Mammary epithelial cell (primary cell): ENCODE data around the gene HAUS8.

Experiments
- EZH2 ChIP-seq: IDR thresholded peaks from 2 replicates; pipeline ENCODE4 v1.6.1; 2012; ENCODE audit warnings: low read length, inconsistent platforms, borderline replicate concordance
- TF ChIP-seq, protein P1 (sequence below), 2 donors: IDR thresholded peaks in 1 of 2; conservative IDR thresholded peaks in 1 of 2; 2 replicates each; pipeline ENCODE4 v1.5.1; 2011 to 2012; ENCODE audit warnings: inconsistent platforms in 2 of 2, low read length in 2 of 2, mild to moderate bottlenecking in 2 of 2, control low read depth in 1 of 2, low read depth in 1 of 2; ENCODE audit not compliant: insufficient read depth in 1 of 2; ENCODE audit errors: extremely low read depth in 1 of 2

DNA sequence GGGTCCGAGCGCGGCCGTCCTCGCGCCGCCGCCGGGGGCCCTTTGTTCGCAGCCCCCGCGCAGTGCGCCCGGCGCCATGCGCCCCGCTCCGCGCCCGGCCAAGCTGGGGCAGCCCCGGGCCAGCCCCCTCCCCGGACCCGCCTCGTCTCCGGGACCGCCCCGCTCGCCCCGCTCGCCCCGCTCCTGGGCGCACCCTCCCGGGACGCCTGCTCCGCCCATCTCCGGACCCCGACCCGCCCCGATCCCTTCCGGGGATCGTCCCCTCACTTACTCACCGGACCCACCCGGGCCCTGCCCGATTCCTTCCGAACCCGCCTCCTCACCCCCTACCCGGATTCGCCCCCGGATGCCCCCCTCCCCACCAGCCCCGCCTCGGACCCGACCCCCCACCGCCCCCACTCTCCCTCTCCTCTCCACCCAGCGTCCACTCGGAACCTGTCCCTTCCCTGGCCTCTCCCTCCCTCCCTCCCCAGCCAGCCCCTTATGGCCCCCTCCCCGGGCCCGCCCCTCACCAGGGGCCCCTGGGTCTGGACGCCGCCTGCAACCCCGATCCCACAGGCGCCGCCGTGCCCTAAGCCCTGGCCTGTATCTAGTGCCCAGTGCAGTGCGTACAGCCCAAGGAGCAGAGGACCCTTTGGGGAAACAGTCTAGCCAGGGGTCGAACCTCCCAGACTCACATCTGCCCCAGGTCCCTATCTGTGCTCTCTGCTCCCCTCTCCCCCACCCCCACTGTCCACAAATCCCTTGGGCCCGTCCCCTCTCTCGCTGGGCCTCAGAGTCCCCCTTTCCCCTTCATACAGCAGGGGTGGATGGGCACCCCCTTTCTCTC lies 48.3 kb downstream of the HAUS8 start, which contains the start of gene CPAMD8:
- TF ChIP-seq, protein P1, sequence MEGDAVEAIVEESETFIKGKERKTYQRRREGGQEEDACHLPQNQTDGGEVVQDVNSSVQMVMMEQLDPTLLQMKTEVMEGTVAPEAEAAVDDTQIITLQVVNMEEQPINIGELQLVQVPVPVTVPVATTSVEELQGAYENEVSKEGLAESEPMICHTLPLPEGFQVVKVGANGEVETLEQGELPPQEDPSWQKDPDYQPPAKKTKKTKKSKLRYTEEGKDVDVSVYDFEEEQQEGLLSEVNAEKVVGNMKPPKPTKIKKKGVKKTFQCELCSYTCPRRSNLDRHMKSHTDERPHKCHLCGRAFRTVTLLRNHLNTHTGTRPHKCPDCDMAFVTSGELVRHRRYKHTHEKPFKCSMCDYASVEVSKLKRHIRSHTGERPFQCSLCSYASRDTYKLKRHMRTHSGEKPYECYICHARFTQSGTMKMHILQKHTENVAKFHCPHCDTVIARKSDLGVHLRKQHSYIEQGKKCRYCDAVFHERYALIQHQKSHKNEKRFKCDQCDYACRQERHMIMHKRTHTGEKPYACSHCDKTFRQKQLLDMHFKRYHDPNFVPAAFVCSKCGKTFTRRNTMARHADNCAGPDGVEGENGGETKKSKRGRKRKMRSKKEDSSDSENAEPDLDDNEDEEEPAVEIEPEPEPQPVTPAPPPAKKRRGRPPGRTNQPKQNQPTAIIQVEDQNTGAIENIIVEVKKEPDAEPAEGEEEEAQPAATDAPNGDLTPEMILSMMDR (conservative IDR thresholded peaks at IDR 0.05 in 1 of 2, IDR thresholded peaks at IDR 0.05 in 1 of 2; ENCODE audit: extremely low read depth in 1 of 2, insufficient read depth in 1 of 2, low read depth in 1 of 2, low read length in 2 of 2) = no peak
- TF ChIP-seq EZH2 = no peak
